Gastrocnemius medialis (tissue), 4 donors: ENCODE data around the gene IFNW1. TPM values are rescaled to one million over a fixed set of nuclear protein-coding genes. Genes with fewer than 3 reads are reported as not detected.

Experiments used
- ATAC-seq, 2 donors: fragments of 150-250 bp; one replicate each; pipeline ENCODE4 v1.9.1; 2016
- DNase-seq, 2 donors: peaks; one replicate each; pipeline ENCODE4 v3.0.0-alpha.2; 2019
- H3K27ac ChIP-seq, 4 donors: fragments of 200-600 bp; sonication (generic); 1 replicate in 1 of 4; 2 replicates in 3 of 4; pipeline ENCODE4 v1.5.1; 2016 to 2018; ENCODE audit warnings: mild to moderate bottlenecking in 2 of 4, moderate library complexity in 1 of 4
- H3K27me3 ChIP-seq, 3 donors: fragments of 200-600 bp; sonication (generic) in 2 of 3; 1 replicate in 1 of 3; 2 replicates in 2 of 3; pipeline versions ENCODE4 v1.5.1 to v1.6.0; 2016 to 2019; ENCODE audit warnings: mild to moderate bottlenecking in 1 of 3, moderate library complexity in 1 of 3
- H3K36me3 ChIP-seq, 2 donors: fragments of 200-600 bp; sonication (generic) in 1 of 2; one replicate each; pipeline ENCODE4 v1.5.1; 2017 to 2018
- H3K4me1 ChIP-seq, 2 donors: fragments of 200-600 bp; sonication (generic) in 1 of 2; one replicate each; pipeline ENCODE4 v1.5.1; 2016 to 2017; ENCODE audit warnings: mild to moderate bottlenecking in 2 of 2
- H3K4me3 ChIP-seq, 4 donors: fragments of 200-600 bp; sonication (generic) in 3 of 4; 1 replicate in 1 of 4; 2 replicates in 3 of 4; pipeline ENCODE4 v1.5.1; 2016 to 2019; ENCODE audit warnings: mild to moderate bottlenecking in 2 of 4
- H3K9me3 ChIP-seq, 3 donors: fragments of 200-600 bp; sonication (generic) in 2 of 3; 1 replicate in 1 of 3; 2 replicates in 2 of 3; pipeline ENCODE4 v1.5.1; 2016 to 2019
- POLR2A ChIP-seq, 2 donors: fragments of 450-650 bp; IDR thresholded peaks; one replicate each; pipeline ENCODE4 v1.6.1; 2017; ENCODE audit warnings: antibody characterized with exemption in 2 of 2, mild to moderate bottlenecking in 2 of 2, moderate library complexity in 2 of 2
- in situ Hi-C, 4 donors: fragments of 200-750 bp; cut with MboI; loops; one replicate each; pipeline versions ENCODE4 v1.15.0 to v1.8.0; 2017; ENCODE audit warnings: low sequenced_read_pairs in 4 of 4
- intact Hi-C: fragments of 100-400 bp; cut with DNase I; formaldehyde crosslinking; loops from one replicate; pipeline ENCODE4 v1.15.1; 2023; ENCODE audit warnings: low total_unique reads
- total RNA-seq, 4 donors: library from RNA; depleted of rRNA; stranded (reverse); fragments of >200 nt; gene quantifications; one replicate each; pipeline versions ENCODE4 v1.1.0 to v1.2.3, GENCODE V29; 2016
- TF ChIP-seq, protein P1 (sequence below), 5 experiments: fragments of 450-650 bp in 3 of 5; fragments of 200-600 bp in 2 of 5; sonication (generic) in 2 of 5; IDR thresholded peaks in 4 of 5; conservative IDR thresholded peaks in 1 of 5; 1 replicate in 4 of 5; 2 replicates in 1 of 5; pipeline ENCODE4 v1.5.1; 2016 to 2019; ENCODE audit warnings: antibody characterized with exemption in 5 of 5, mild to moderate bottlenecking in 3 of 5, moderate library complexity in 3 of 5

IFNW1 gene
- total RNA-seq, 4 donors from 2014 or later = not detected

DNA sequence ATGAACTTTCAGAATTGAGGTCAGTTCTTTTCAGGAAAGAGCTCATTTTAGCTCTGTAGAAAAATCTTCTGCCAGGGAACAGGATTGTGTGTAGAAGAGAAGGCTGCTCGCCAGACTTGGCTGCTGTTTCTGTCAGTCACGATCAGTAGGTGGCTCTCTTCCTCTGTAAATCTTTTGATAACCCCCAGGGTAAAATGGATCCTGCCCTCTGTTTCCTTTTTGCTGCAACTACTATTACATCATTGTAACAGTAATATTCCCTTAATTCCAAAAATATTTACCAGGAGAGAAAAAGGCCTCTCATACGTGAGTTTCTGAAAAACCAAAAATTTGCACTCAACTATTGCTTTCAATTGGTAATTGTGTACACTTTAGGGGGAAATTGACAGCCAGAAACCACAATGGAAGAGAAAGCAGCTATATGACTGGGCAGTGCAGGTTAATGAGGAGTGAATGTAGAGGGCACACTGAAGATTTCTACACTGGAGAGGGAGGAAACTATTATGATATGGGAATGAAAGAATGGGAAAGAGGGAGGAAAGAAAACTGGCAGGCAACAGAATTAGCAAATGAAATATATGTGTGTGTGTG, 12.5 kb upstream of the IFNW1 start:
- intact Hi-C loops = no loop called here
- H3K36me3 ChIP-seq = no peaks in the 10 kb centered on the region
- no peaks in the 10 kb centered on the region for H3K27me3 ChIP-seq
- no peak for ATAC-seq
- no peak overlapping the region for H3K27ac ChIP-seq
- DNase-seq = no peak
- no peaks in the 10 kb centered on the region for H3K9me3 ChIP-seq
- TF ChIP-seq, protein P1, sequence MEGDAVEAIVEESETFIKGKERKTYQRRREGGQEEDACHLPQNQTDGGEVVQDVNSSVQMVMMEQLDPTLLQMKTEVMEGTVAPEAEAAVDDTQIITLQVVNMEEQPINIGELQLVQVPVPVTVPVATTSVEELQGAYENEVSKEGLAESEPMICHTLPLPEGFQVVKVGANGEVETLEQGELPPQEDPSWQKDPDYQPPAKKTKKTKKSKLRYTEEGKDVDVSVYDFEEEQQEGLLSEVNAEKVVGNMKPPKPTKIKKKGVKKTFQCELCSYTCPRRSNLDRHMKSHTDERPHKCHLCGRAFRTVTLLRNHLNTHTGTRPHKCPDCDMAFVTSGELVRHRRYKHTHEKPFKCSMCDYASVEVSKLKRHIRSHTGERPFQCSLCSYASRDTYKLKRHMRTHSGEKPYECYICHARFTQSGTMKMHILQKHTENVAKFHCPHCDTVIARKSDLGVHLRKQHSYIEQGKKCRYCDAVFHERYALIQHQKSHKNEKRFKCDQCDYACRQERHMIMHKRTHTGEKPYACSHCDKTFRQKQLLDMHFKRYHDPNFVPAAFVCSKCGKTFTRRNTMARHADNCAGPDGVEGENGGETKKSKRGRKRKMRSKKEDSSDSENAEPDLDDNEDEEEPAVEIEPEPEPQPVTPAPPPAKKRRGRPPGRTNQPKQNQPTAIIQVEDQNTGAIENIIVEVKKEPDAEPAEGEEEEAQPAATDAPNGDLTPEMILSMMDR (IDR thresholded peaks at IDR 0.05 in 4 of 5, conservative IDR thresholded peaks at IDR 0.05 in 1 of 5) = no peak
- no peak for TF ChIP-seq POLR2A (IDR thresholded peaks at IDR 0.05)
- no peaks in the 10 kb centered on the region for H3K4me1 ChIP-seq
- in situ Hi-C loops = no loop called here
- H3K4me3 ChIP-seq = no peak overlapping the region

DNA sequence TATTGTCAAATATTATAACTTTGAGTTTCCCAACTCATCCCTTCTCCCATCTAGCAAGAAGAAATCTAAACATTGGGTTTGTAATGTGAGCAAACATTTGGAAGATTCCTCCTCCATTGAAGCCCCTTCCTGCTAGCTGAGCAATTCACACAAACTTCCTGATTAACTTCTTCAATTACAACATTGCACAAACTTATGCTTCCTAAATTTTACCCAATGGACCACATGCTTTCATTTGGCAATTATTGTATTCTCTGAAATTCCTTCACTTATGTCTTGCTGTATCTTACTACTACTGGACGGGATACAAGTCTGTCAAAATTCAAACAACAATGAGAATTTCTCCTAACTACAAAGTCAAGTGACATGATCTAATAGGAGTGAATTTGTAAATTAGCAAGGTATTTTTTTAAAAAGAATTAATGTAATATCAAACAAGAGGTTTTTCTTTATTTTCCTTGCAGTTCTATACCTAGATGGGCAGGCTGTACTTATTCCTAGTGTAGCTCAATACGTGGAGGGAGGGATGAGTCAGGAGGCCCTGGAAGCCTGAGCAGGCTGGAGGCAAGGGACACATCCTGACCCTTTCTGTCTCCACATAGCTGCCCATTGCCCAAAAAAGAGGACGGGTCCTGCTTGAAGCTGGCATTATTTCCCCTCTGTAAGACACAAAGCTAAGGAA, 11.8 kb upstream of the IFNW1 start:
- in situ Hi-C loops = no loop called here
- DNase-seq (no peak), ATAC-seq (no peak)
- H3K4me1 ChIP-seq = no peaks in the 10 kb centered on the region
- H3K36me3 ChIP-seq = no peaks in the 10 kb centered on the region
- no peak for TF ChIP-seq POLR2A (IDR thresholded peaks at IDR 0.05)
- TF ChIP-seq, protein P1 (IDR thresholded peaks at IDR 0.05 in 4 of 5, conservative IDR thresholded peaks at IDR 0.05 in 1 of 5) = no peak
- H3K27ac ChIP-seq = no peak overlapping the region
- H3K9me3 ChIP-seq = no peaks in the 10 kb centered on the region
- intact Hi-C loops = no loop called here
- no peak overlapping the region for H3K4me3 ChIP-seq
- H3K27me3 ChIP-seq = no peaks in the 10 kb centered on the region

DNA sequence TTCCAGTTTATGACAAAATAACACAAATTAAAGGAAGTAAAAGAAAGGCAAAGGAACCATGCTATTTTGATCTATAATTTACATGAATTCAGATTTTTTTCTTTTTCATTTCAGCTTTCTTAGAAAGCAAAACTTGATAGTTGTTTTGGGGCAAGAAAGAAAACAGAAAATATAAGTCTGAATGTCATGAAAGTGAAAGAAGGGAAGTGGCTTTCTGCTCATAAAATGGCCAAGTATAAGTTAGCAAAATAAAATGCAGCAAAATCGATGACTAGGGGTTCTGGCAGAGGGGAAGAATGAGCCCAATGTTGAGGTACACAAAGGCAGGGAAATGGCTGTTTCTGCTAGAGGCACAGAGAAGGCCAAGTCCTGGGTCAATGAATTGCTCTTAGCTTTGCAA, 3.0 kb upstream of the IFNW1 start:
- Histone ChIP-seq H3K9me3 (no peaks in the 10 kb centered on the region), H3K4me1 (no peaks in the 10 kb centered on the region), H3K27ac (no peak overlapping the region), H3K36me3 (no peaks in the 10 kb centered on the region), H3K4me3 (no peak overlapping the region), H3K27me3 (no peaks in the 10 kb centered on the region)
- TF ChIP-seq, protein P1 (IDR thresholded peaks at IDR 0.05 in 4 of 5, conservative IDR thresholded peaks at IDR 0.05 in 1 of 5) = no peak
- no peak for TF ChIP-seq POLR2A (IDR thresholded peaks at IDR 0.05)
- in situ Hi-C loops (no loop called here), intact Hi-C loops (no loop called here)
- no peak for ATAC-seq
- no peak for DNase-seq

DNA sequence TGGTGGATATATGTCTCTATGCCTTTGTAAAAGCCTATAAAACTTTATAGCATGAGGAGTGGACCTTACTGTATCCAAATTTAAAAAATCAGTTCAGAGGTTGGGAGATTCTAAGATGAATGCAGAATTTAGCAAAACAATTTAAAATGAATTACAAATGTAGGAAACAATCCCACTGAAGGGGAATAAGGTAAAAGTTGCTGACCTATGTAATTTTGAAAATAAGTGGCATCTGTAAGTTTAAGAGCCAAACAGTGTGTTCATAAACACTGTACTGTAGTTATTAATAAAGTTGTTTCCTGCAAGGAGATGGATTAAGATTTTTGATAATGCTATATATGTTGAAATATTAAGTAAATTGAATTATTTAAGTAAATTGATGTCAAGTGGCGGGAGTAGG, 4.6 kb downstream of the IFNW1 start:
- no peaks in the 10 kb centered on the region for H3K27me3 ChIP-seq
- no peak overlapping the region for H3K4me3 ChIP-seq
- intact Hi-C loops = no loop called here
- no peaks in the 10 kb centered on the region for H3K4me1 ChIP-seq
- H3K36me3 ChIP-seq = no peaks in the 10 kb centered on the region
- in situ Hi-C loops = no loop called here
- no peaks in the 10 kb centered on the region for H3K9me3 ChIP-seq
- H3K27ac ChIP-seq = no peak overlapping the region
- no peak for ATAC-seq
- DNase-seq = no peak
- TF ChIP-seq, protein P1 (IDR thresholded peaks at IDR 0.05 in 4 of 5, conservative IDR thresholded peaks at IDR 0.05 in 1 of 5) = no peak
- no peak for TF ChIP-seq POLR2A (IDR thresholded peaks at IDR 0.05)
